Panc1 (cell line): ENCODE measurements around the gene MLLT3. TPM values are rescaled to one million over a fixed set of nuclear protein-coding genes. Genes with fewer than 3 reads are reported as not detected.

Experiments
- ATAC-seq: fragments of 200-7000 bp; cut with Tn5 transposase; 2 replicates; pipeline ENCODE4 v1.9.1; 2020; ENCODE audit warnings: mild to moderate bottlenecking, moderate library complexity
- BruUV-seq: library from RNA; stranded (reverse); fragments of 400-500 nt; replicated peaks from 2 replicates; lab custom pipeline; 2021; lab: Mats Ljungman, UMichigan
- CTCF ChIA-PET: fragments of 300-600 bp; sonication (Branson Sonifier 250); formaldehyde crosslinking; loops from one replicate; lab custom pipeline; 2022; ENCODE audit warnings: antibody characterized with exemption; lab: Charles Lee
- POLR2A ChIA-PET: fragments of 300-600 bp; sonication (Branson Sonifier 250); formaldehyde crosslinking; loops from one replicate; lab custom pipeline; 2022; ENCODE audit warnings: antibody characterized with exemption; lab: Charles Lee
- DNase-seq: peaks from one replicate; pipeline ENCODE4 v3.0.0-alpha.2; 2010; ENCODE audit warnings: low read depth, low spot score
- H3K27ac ChIP-seq: 2 replicates; pipeline ENCODE4 v1.5.1; 2011; ENCODE audit warnings: mild to moderate bottlenecking, low read length, inconsistent platforms
- H3K27me3 ChIP-seq: fragments of 200-500 bp; sonication (Bioruptor generic); 2 replicates; pipeline ENCODE4 v1.6.0; 2014; ENCODE audit warnings: low read length, inconsistent platforms; ENCODE audit not compliant: control insufficient read depth, insufficient read depth
- H3K36me3 ChIP-seq: fragments of 200-500 bp; sonication (Bioruptor generic); 2 replicates; pipeline ENCODE4 v1.5.1; 2014; ENCODE audit warnings: inconsistent platforms, mild to moderate bottlenecking, low read length, moderate library complexity; ENCODE audit not compliant: control insufficient read depth, insufficient read depth
- H3K4me1 ChIP-seq: 2 replicates; pipeline ENCODE4 v1.5.1; 2011; ENCODE audit warnings: inconsistent platforms, mild to moderate bottlenecking, low read length, moderate library complexity; ENCODE audit not compliant: control insufficient read depth, insufficient read depth
- H3K4me3 ChIP-seq, 2 experiments: 2 replicates each; pipeline ENCODE4 v1.5.1; 2011 to 2012; ENCODE audit warnings: low read depth in 2 of 2, low read length in 2 of 2, mild to moderate bottlenecking in 2 of 2, inconsistent platforms in 1 of 2, moderate library complexity in 1 of 2
- H3K9me3 ChIP-seq: fragments of 200-500 bp; sonication (Bioruptor generic); 2 replicates; pipeline ENCODE4 v1.5.1; 2014; ENCODE audit warnings: low read depth, mild to moderate bottlenecking, inconsistent platforms, low read length, moderate library complexity; ENCODE audit not compliant: control insufficient read depth, insufficient read depth
- POLR2AphosphoS5 ChIP-seq: IDR thresholded peaks from 2 replicates; pipeline ENCODE4 v1.6.1; 2012; ENCODE audit warnings: mild to moderate bottlenecking, low read depth, low read length, moderate library complexity
- SIN3A ChIP-seq: IDR thresholded peaks from 2 replicates; pipeline ENCODE4 v1.6.1; 2012; ENCODE audit warnings: low read depth, mild to moderate bottlenecking, low read length, moderate library complexity, borderline replicate concordance; ENCODE audit not compliant: insufficient read depth
- TCF7L2 ChIP-seq: IDR thresholded peaks from 2 replicates; pipeline ENCODE4 v1.6.1; 2011; ENCODE audit warnings: mild to moderate bottlenecking, low read depth, low read length, inconsistent platforms
- in situ Hi-C: cut with HindIII; loops from 2 replicates; pipeline ENCODE4 v1.10.0; 2016; ENCODE audit warnings: low sequenced_read_pairs, low pct_unique_long_range_greater_than_20kb
- intact Hi-C: fragments of 100-400 bp; cut with micrococcal nuclease; formaldehyde crosslinking; loops from one replicate; pipeline ENCODE4 v1.10.0; 2022; ENCODE audit not compliant: unreplicated experiment
- total RNA-seq: library from RNA; stranded (reverse); gene quantifications from one replicate; pipeline ENCODE4 v1.2.1, GENCODE V29; 2021; ENCODE audit not compliant: unreplicated experiment
- TF ChIP-seq, protein P1 (sequence below), 2 experiments: IDR thresholded peaks; 2 replicates each; pipeline ENCODE4 v1.6.1; 2011 to 2012; ENCODE audit warnings: low read depth in 2 of 2, control low read depth in 1 of 2, low read length in 1 of 2, mild to moderate bottlenecking in 1 of 2, moderate library complexity in 1 of 2; ENCODE audit not compliant: insufficient read depth in 1 of 2
- TF ChIP-seq, protein P2 (sequence below): fragments of 450-650 bp; IDR thresholded peaks from 2 replicates; pipeline ENCODE4 v1.5.1; 2017; ENCODE audit warnings: mild to moderate bottlenecking

The MLLT3 gene
- total RNA-seq, 1 experiment from 2014 or later = 0.49 TPM

DNA sequence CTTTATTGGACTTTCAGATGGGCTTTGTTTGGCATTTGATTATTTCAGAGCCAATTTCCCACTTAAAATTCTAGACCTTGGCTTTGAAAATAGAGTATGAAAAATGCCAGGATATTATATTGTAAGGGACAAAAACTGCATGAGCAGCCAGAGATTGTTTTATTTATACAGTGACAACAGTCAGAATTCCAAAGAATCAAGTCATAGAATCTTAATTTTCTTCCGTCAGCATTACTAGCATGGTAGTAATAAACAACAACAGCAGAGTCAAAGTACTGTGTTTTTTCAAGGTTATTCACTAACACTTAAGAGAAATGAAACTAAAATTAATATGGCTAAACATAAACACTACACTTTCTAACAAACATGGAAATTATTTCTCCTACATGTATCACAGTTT, 52.2 kb downstream of the MLLT3 start:
- no peak for ATAC-seq
- POLR2A ChIA-PET = no interaction called here
- no peaks in the 10 kb centered on the region for H3K4me1 ChIP-seq

DNA sequence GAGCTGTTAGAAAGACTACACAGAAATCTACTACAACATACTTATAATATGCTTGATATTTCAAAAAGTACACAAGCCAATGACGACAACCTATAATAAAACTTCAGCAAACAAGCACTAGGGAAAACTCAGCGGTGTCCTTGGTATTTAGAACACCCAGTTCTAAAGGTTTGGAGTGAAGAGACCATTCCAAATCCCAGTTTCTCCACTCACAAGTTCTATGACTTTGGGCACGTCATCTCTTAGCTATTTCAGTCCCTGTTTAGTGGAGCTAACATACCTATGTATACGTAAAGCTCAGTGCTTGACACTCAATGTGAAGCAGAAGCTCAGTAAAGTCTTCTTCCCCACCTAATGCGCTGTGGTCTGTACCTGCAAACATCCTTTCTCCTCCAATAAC, 52.8 kb downstream of the MLLT3 start:
- Histone ChIP-seq H3K27ac (no peak overlapping the region), H3K27me3 (no peaks in the 10 kb centered on the region), H3K4me1 (no peaks in the 10 kb centered on the region), H3K36me3 (no peaks in the 10 kb centered on the region), H3K9me3 (no peaks in the 10 kb centered on the region), H3K4me3 (no peak overlapping the region)
- no peak for DNase-seq
- in situ Hi-C loops (no loop called here), intact Hi-C loops (no loop called here)
- ATAC-seq = no peak
- ChIA-PET CTCF (no interaction called here), POLR2A (no interaction called here)
- TF ChIP-seq, protein P1, sequence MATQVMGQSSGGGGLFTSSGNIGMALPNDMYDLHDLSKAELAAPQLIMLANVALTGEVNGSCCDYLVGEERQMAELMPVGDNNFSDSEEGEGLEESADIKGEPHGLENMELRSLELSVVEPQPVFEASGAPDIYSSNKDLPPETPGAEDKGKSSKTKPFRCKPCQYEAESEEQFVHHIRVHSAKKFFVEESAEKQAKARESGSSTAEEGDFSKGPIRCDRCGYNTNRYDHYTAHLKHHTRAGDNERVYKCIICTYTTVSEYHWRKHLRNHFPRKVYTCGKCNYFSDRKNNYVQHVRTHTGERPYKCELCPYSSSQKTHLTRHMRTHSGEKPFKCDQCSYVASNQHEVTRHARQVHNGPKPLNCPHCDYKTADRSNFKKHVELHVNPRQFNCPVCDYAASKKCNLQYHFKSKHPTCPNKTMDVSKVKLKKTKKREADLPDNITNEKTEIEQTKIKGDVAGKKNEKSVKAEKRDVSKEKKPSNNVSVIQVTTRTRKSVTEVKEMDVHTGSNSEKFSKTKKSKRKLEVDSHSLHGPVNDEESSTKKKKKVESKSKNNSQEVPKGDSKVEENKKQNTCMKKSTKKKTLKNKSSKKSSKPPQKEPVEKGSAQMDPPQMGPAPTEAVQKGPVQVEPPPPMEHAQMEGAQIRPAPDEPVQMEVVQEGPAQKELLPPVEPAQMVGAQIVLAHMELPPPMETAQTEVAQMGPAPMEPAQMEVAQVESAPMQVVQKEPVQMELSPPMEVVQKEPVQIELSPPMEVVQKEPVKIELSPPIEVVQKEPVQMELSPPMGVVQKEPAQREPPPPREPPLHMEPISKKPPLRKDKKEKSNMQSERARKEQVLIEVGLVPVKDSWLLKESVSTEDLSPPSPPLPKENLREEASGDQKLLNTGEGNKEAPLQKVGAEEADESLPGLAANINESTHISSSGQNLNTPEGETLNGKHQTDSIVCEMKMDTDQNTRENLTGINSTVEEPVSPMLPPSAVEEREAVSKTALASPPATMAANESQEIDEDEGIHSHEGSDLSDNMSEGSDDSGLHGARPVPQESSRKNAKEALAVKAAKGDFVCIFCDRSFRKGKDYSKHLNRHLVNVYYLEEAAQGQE (IDR thresholded peaks at IDR 0.05; ENCODE audit: insufficient read depth in 1 of 2, low read depth in 2 of 2, low read length in 1 of 2) = no peak
- TF ChIP-seq, protein P2, sequence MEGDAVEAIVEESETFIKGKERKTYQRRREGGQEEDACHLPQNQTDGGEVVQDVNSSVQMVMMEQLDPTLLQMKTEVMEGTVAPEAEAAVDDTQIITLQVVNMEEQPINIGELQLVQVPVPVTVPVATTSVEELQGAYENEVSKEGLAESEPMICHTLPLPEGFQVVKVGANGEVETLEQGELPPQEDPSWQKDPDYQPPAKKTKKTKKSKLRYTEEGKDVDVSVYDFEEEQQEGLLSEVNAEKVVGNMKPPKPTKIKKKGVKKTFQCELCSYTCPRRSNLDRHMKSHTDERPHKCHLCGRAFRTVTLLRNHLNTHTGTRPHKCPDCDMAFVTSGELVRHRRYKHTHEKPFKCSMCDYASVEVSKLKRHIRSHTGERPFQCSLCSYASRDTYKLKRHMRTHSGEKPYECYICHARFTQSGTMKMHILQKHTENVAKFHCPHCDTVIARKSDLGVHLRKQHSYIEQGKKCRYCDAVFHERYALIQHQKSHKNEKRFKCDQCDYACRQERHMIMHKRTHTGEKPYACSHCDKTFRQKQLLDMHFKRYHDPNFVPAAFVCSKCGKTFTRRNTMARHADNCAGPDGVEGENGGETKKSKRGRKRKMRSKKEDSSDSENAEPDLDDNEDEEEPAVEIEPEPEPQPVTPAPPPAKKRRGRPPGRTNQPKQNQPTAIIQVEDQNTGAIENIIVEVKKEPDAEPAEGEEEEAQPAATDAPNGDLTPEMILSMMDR = no peak
- no peak for TF ChIP-seq SIN3A
- no peak for TF ChIP-seq POLR2AphosphoS5
- TF ChIP-seq TCF7L2 = no peak
- BruUV-seq = no TSS peak

More for the DNA sequence above, 52.2 kb downstream of the MLLT3 start:
- no peak overlapping the region for H3K27ac ChIP-seq
- H3K4me3 ChIP-seq = no peak overlapping the region
- in situ Hi-C loops (no loop called here), intact Hi-C loops (no loop called here)
- no peaks in the 10 kb centered on the region for H3K36me3 ChIP-seq
- no peaks in the 10 kb centered on the region for H3K9me3 ChIP-seq
- CTCF ChIA-PET = no interaction called here
- TF ChIP-seq TCF7L2 = no peak
- TF ChIP-seq, protein P1 (IDR thresholded peaks at IDR 0.05; ENCODE audit: insufficient read depth in 1 of 2, low read depth in 2 of 2, low read length in 1 of 2) = no peak
- TF ChIP-seq SIN3A = no peak
- TF ChIP-seq POLR2AphosphoS5 = no peak
- TF ChIP-seq, protein P2 = no peak
- no peak for DNase-seq
- H3K27me3 ChIP-seq = no peaks in the 10 kb centered on the region
- no TSS peak for BruUV-seq
